HG03159 (cell line): ENCODE measurements around the gene HMGB2.

ENCODE experiments used
- ATAC-seq: cut with Tn5 transposase; IDR thresholded peaks from one replicate; pipeline ENCODE4 v1.9.1; 2021; ENCODE audit warnings: mild to moderate bottlenecking, moderate library complexity; ENCODE audit not compliant: unreplicated experiment

The HMGB2 gene

GRCh38 chr4:173334085-173334890 lies at the start of gene HMGB2:
TSS of gene HMGB2 (minus strand) at chr4:173334358. CDS start at chr4:173333649, 709 bp downstream.
- ATAC-seq, result peak; percentile 94

GRCh38 chr4:173382349-173382748 lies 48.2 kb upstream of the HMGB2 start:
- no peak for ATAC-seq

GRCh38 chr4:173381610-173382009 lies 47.5 kb upstream of the HMGB2 start:
- ATAC-seq, result no peak

- no peak for ATAC-seq
Measured at GRCh38 chr4:173380987-173381386, 46.8 kb upstream of the HMGB2 start.

GRCh38 chr4:173379929-173380328 lies 45.8 kb upstream of the HMGB2 start:
- ATAC-seq, result no peak

GRCh38 chr4:173374588-173374987 lies 40.4 kb upstream of the HMGB2 start:
- no peak for ATAC-seq

DNA sequence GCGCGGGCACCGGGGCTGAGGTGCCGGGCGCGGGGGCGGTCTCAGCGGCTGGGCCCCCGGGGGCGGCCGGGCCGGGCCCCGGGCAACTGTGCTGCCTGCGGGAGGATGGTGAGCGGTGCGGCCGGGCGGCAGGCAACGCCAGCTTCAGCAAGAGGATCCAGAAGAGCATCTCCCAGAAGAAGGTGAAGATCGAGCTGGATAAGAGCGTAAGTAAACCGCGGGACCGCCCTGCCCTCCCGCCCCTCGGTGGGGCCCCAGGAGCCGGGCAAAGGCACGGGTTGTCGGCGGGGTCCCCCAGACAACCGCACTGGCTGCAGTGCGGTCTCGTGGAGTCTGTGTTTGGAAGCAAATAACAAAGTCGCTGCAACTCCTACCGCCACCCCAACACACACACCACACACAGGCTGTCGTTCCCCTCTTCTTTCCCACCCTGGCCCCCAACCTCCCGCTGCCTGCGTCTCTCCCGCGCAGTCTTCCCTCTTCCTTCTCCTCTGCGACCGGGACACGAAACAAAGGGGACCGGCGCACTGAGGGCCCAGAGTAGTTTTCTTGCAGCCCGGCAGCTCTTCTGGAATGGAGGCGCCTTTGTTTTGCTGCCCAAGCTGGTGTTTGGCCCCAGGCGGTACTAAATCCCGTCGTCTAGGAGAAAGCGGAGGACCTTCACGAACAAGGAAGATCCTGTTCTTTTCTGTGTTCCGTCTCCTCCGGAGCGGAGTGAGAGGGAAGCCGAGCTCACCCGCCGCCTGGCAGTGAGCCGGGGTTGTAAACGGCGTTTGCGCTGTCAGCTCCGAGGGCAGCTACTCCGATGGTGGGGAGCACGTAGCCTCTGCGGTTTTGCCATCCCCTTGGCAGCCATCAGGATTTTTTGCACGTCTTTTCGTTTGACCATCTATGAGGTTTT lies 37.4 kb upstream of the HMGB2 start:
- peak; percentile 21 for ATAC-seq

DNA sequence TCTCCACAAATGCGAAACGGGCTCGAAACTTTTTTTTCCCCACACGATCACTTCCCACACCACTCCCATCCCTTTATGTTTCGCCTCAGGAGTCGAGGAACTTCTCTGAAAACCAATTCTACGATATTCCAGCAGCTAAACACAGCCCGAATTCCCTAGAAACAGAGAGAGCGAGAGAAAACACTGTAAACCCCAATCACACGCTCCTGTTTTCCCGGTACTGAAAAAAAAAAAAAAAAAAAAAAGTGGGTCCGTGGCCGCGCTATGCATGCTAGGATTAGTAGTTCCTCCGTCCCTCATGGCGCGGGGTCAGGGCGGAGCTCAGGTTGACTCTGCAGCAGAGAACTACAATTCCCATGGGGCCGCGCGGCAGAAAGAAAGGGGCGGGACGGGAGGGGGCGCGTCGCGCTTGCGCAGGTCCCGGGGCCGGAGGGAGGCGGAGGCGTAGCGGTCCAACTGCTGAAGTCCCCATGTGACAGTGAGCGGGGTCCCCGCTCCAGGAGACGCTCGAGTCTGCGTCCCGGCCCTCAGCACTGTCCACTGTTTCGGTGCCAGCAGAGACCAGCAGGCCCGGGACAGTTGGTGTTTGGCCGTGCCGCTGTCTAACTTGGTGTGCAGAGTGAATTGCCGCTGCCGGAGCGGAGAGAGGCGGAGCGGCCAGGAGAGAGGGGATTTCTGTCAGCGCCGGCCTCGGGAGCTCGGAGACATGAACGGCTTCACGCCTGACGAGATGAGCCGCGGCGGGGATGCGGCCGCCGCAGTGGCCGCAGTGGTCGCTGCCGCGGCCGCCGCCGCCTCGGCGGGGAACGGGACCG lies 36.5 kb upstream of the HMGB2 start, which contains the start of gene SAP30:
SAP30 (plus strand) TSS at position 478 of the 815 bp plus-strand sequence; CDS start at position 707, 229 bp downstream.
- ATAC-seq, result peak; percentile 70

GRCh38 chr4:173370130-173370476 lies 35.9 kb upstream of the HMGB2 start:
- ATAC-seq, result peak; percentile 9

- no peak for ATAC-seq
Measured at GRCh38 chr4:173367946-173368345, 33.8 kb upstream of the HMGB2 start.

GRCh38 chr4:173367285-173367684 lies 33.1 kb upstream of the HMGB2 start:
- ATAC-seq, result peak; percentile 9

- ATAC-seq, result no peak
Measured at GRCh38 chr4:173365359-173365996, 31.3 kb upstream of the HMGB2 start.

DNA sequence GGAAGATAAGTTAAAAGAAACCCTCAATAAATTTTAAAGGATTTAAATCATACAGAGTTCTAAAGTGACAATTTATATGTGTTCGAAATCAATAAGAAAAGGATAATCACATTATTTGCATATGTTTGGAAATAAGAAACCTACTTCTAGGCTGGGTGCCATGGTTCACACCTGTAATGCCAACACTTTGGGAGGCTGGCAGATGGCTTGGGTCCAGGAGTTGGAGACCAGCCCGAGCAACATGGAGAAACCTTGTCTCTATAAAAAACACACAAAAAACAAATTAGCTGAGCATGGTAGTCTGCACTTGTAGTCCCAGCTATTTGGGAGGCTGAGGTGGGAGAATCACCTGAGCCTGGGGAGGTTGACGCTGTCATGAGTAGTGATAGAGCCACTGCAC lies 28.5 kb upstream of the HMGB2 start:
- ATAC-seq, result no peak

DNA sequence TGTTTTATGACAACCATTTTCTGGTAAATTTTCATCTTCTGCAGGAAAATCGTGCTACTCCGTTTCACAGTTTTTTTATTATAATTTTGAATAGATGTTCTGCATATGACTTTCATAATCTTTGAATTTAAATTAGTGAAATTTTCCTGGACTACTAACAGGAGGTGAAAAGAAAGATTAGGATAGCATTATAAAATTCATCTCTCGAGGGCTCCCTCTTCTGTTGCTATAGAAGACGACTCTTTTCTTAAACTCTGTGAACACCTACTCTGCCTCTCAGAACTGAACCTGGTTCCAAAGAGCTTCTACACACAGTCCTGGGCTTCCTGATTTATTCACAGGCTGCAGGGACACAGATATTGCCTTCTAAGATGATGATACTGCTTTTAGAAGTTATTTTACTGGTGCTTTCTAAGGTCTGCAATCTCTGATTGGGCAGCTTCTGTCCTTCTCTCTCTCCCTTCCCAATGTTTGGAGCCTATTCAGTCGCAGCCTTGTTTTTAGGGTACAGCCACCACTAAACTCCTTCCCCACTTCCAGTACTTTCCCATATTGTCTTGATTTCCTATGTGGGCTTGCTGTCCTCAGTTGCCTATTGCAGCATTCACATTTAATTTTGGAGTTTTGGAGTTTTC lies 26.5 kb upstream of the HMGB2 start:
- no peak for ATAC-seq

GRCh38 chr4:173357939-173358338 lies 23.8 kb upstream of the HMGB2 start:
- no peak for ATAC-seq

DNA sequence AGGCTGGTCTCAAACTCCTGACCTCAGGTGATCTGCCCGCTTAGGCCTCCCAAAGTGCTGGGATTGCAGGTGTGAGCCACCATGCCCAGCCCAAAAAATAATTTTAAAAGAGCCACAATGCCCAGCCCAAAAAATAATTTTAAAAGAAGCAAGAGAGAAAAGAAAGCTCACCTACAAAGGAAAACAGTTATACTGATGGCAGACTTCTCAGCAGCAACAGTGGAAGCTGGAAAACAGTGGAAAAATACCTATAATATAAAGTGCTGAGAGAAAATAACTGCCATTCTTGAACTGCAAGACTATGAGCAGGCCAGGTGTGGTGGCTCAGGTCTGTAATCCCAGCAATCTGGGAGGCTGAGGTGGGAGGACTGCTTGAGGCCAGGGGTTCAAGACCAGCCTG lies 13.3 kb upstream of the HMGB2 start:
- ATAC-seq, result no peak

GRCh38 chr4:173346074-173346473 lies 11.9 kb upstream of the HMGB2 start:
- ATAC-seq, result no peak

GRCh38 chr4:173345648-173346047 lies 11.5 kb upstream of the HMGB2 start:
- peak; percentile 73 for ATAC-seq

GRCh38 chr4:173343832-173344397 lies 9.8 kb upstream of the HMGB2 start:
- ATAC-seq, result no peak

DNA sequence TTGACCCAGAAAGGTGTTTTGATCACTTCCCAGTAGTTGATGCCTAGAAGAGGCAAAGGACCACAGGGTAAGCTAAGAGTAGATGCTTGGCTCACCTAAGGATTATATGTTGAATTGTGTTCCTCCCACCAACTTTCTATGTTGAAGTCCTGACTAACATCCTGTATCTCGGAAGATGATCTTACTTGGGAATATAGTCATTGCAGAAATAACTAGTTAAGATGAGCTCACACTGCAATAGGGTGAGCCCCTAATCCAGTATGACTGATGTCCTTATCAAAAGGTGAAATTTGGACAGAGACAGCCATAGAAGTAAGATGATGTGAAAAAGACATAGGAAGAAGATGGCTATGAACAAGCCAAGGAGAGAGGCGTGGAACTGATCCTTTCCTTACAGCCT lies 3.3 kb upstream of the HMGB2 start:
- ATAC-seq, result no peak
